Neural progenitor cell (in vitro differentiated cells): ENCODE data around the gene LBX1. TPM values are rescaled to one million over a fixed set of nuclear protein-coding genes. Genes with fewer than 3 reads are reported as not detected.
A peak's percentile ranks its signal among the peaks of the same experiment; 100 is the strongest.

Experiments used
- DNase-seq: peaks from one replicate; pipeline ENCODE4 v3.0.0-alpha.2; 2016; ENCODE audit warnings: low spot score
- H2AFZ ChIP-seq: fragments of 200-600 bp; sonication (generic); replicated peaks from 2 replicates; pipeline ENCODE4 v1.6.1; 2016; ENCODE audit warnings: antibody characterized with exemption
- H3F3A ChIP-seq: fragments of 200-600 bp; sonication (generic); 2 replicates; pipeline ENCODE4 v1.6.1; 2016; ENCODE audit warnings: antibody characterized with exemption, low read depth
- H3K27ac ChIP-seq: fragments of 200-600 bp; sonication (generic); 2 replicates; pipeline ENCODE4 v1.5.1; 2016; ENCODE audit warnings: mild to moderate bottlenecking
- H3K27me3 ChIP-seq: fragments of 200-600 bp; sonication (generic); 2 replicates; pipeline ENCODE4 v1.6.1; 2016; ENCODE audit warnings: mild to moderate bottlenecking, moderate library complexity
- H3K36me3 ChIP-seq: fragments of 200-600 bp; sonication (generic); 2 replicates; pipeline ENCODE4 v1.5.1; 2016
- H3K4me1 ChIP-seq: fragments of 200-600 bp; sonication (generic); 2 replicates; pipeline ENCODE4 v1.6.1; 2016; ENCODE audit warnings: mixed run types
- H3K4me2 ChIP-seq: fragments of 200-600 bp; sonication (generic); 2 replicates; pipeline ENCODE4 v1.6.1; 2016
- H3K4me3 ChIP-seq: fragments of 200-600 bp; sonication (generic); 2 replicates; pipeline ENCODE4 v1.5.1; 2016
- H3K79me2 ChIP-seq: fragments of 200-600 bp; sonication (generic); 2 replicates; pipeline ENCODE4 v1.6.1; 2016; ENCODE audit warnings: low read depth
- H3K9ac ChIP-seq: fragments of 200-600 bp; sonication (generic); 2 replicates; pipeline ENCODE4 v1.6.1; 2016
- H3K9me3 ChIP-seq: fragments of 200-600 bp; sonication (generic); 2 replicates; pipeline ENCODE4 v1.5.1; 2016; ENCODE audit warnings: low read depth
- H4K20me1 ChIP-seq: fragments of 200-600 bp; sonication (generic); 2 replicates; pipeline ENCODE4 v1.6.1; 2016; ENCODE audit warnings: low read depth
- H3K27ac Mint-ChIP-seq: 3 replicates; pipeline ENCODE4 v1.8.0; 2021; ENCODE audit warnings: mixed read lengths
- H3K27me3 Mint-ChIP-seq: 2 replicates; pipeline ENCODE4 v1.8.0; 2022; ENCODE audit warnings: low read depth, mild to moderate bottlenecking, inconsistent platforms, moderate library complexity, mixed read lengths; ENCODE audit not compliant: insufficient read depth
- H3K36me3 Mint-ChIP-seq: 3 replicates; pipeline ENCODE4 v1.8.0; 2021; ENCODE audit warnings: mixed read lengths
- H3K4me1 Mint-ChIP-seq: 3 replicates; pipeline ENCODE4 v1.8.0; 2021; ENCODE audit warnings: mixed read lengths
- H3K4me3 Mint-ChIP-seq: 3 replicates; pipeline ENCODE4 v1.8.0; 2021; ENCODE audit warnings: mild to moderate bottlenecking, moderate library complexity, mixed read lengths
- H3K9me3 Mint-ChIP-seq: 3 replicates; pipeline ENCODE4 v1.8.0; 2020; ENCODE audit warnings: mixed read lengths
- CTCF ChIP-seq: fragments of 200-600 bp; sonication (generic); IDR thresholded peaks from 2 replicates; pipeline ENCODE4 v1.5.1; 2017; ENCODE audit warnings: antibody characterized with exemption, mild to moderate bottlenecking
- EZH2 ChIP-seq: fragments of 200-600 bp; sonication (generic); IDR thresholded peaks from 2 replicates; pipeline ENCODE4 v1.6.1; 2017; ENCODE audit warnings: antibody characterized with exemption, mild to moderate bottlenecking, moderate library complexity
- EZH2phosphoT487 ChIP-seq: fragments of 200-600 bp; sonication (generic); IDR thresholded peaks from 2 replicates; pipeline ENCODE4 v1.6.1; 2017; ENCODE audit warnings: antibody characterized with exemption
- total RNA-seq: library from RNA; depleted of rRNA; stranded (reverse); fragments of >200 nt; gene quantifications from 2 replicates; pipeline ENCODE4 v1.2.3, GENCODE V29; 2015; ENCODE audit warnings: low replicate concordance

The LBX1 gene
- total RNA-seq, 1 donor from 2014 or later = not detected

GRCh38 chr10:101224910-101225823 lies 4.1 kb downstream of the LBX1 start:
- H3K9ac ChIP-seq = no peak overlapping the region
- no peaks in the 10 kb centered on the region for H3K9me3 ChIP-seq
- H3K4me1 ChIP-seq = peaks cover 36% of the 10 kb centered on the region
- H3K79me2 ChIP-seq = no peaks in the 10 kb centered on the region
- H2AFZ ChIP-seq = no peak overlapping the region
- no peak overlapping the region for H3K4me3 Mint-ChIP-seq
- no peaks in the 10 kb centered on the region for H3K36me3 ChIP-seq
- H3K27me3 Mint-ChIP-seq = peaks cover 85% of the 10 kb centered on the region
- H3K36me3 Mint-ChIP-seq = no peaks in the 10 kb centered on the region
- peaks cover 39% of the 10 kb centered on the region for H3F3A ChIP-seq
- H3K27me3 ChIP-seq = peaks cover 100% of the 10 kb centered on the region
- no peak overlapping the region for H3K27ac Mint-ChIP-seq
- peak overlapping the region; percentile 46 for H3K4me2 ChIP-seq
- peaks cover 5% of the 10 kb centered on the region for H3K9me3 Mint-ChIP-seq
- H3K4me3 ChIP-seq = no peak overlapping the region
- peak; percentile 77 for DNase-seq
- TF ChIP-seq EZH2phosphoT487 = peak; percentile 88
- TF ChIP-seq CTCF = peak; percentile 17
- TF ChIP-seq EZH2 = peak; percentile 93
- peaks cover 99% of the 10 kb centered on the region for H4K20me1 ChIP-seq
- H3K4me1 Mint-ChIP-seq = peaks cover 33% of the 10 kb centered on the region
- H3K27ac ChIP-seq = no peak overlapping the region

GRCh38 chr10:101224060-101224909 lies 5.0 kb downstream of the LBX1 start:
- Histone ChIP-seq H3K4me3 (peak overlapping the region; percentile 1), H3K9ac (no peak overlapping the region), H3K27ac (no peak overlapping the region), H3K27me3 (peaks cover 100% of the 10 kb centered on the region), H3K4me1 (peaks cover 27% of the 10 kb centered on the region), H2AFZ (no peak overlapping the region), H4K20me1 (peaks cover 99% of the 10 kb centered on the region), H3K36me3 (no peaks in the 10 kb centered on the region), H3K4me2 (peak overlapping the region; percentile 46), H3F3A (peaks cover 30% of the 10 kb centered on the region), H3K79me2 (no peaks in the 10 kb centered on the region), H3K9me3 (no peaks in the 10 kb centered on the region)
- peaks cover 6% of the 10 kb centered on the region for H3K9me3 Mint-ChIP-seq
- no peaks in the 10 kb centered on the region for H3K36me3 Mint-ChIP-seq
- TF ChIP-seq CTCF (no peak), EZH2 (no peak), EZH2phosphoT487 (peak; percentile 27)
- peaks cover 87% of the 10 kb centered on the region for H3K27me3 Mint-ChIP-seq
- peaks cover 35% of the 10 kb centered on the region for H3K4me1 Mint-ChIP-seq
- peak overlapping the region; percentile 12 for H3K4me3 Mint-ChIP-seq
- peak; percentile 42 for DNase-seq
- H3K27ac Mint-ChIP-seq = no peak overlapping the region

- H3K4me1 Mint-ChIP-seq = peaks cover 38% of the 10 kb centered on the region
- Histone ChIP-seq H3K4me1 (peaks cover 22% of the 10 kb centered on the region), H3K27ac (no peak overlapping the region), H3K36me3 (no peaks in the 10 kb centered on the region), H3K27me3 (peaks cover 100% of the 10 kb centered on the region), H3K4me2 (no peak overlapping the region), H3K79me2 (no peaks in the 10 kb centered on the region), H4K20me1 (peaks cover 100% of the 10 kb centered on the region), H3K9ac (no peak overlapping the region), H3K9me3 (no peaks in the 10 kb centered on the region), H2AFZ (no peak overlapping the region), H3F3A (peaks cover 22% of the 10 kb centered on the region), H3K4me3 (no peak overlapping the region)
- no peak overlapping the region for H3K27ac Mint-ChIP-seq
- H3K9me3 Mint-ChIP-seq = peaks cover 6% of the 10 kb centered on the region
- peak overlapping the region; percentile 12 for H3K4me3 Mint-ChIP-seq
- peak; percentile 97 for TF ChIP-seq EZH2
- TF ChIP-seq CTCF = no peak
- peak; percentile 61 for TF ChIP-seq EZH2phosphoT487
- H3K27me3 Mint-ChIP-seq = peaks cover 90% of the 10 kb centered on the region
- no peaks in the 10 kb centered on the region for H3K36me3 Mint-ChIP-seq
- peak; percentile 61 for DNase-seq
Observed at GRCh38 chr10:101223274-101224059, 5.8 kb downstream of the LBX1 start.
